Colonic mucosa (tissue), 4 donors: ENCODE data around the gene DOLPP1. TPM values are rescaled to one million over a fixed set of nuclear protein-coding genes. Genes with fewer than 3 reads are reported as not detected.

Source experiments
- DNase-seq: peaks from one replicate; pipeline ENCODE4 v3.0.0-alpha.2; 2020
- H3K27ac ChIP-seq: fragments of 200-600 bp; one replicate; pipeline ENCODE4 v1.8.0; 2021
- H3K27me3 ChIP-seq: fragments of 200-600 bp; one replicate; pipeline ENCODE4 v1.8.0; 2021
- H3K36me3 ChIP-seq: fragments of 200-600 bp; one replicate; pipeline ENCODE4 v1.8.0; 2021
- H3K4me1 ChIP-seq: fragments of 200-600 bp; one replicate; pipeline ENCODE4 v1.8.0; 2021; ENCODE audit warnings: mild to moderate bottlenecking
- H3K4me3 ChIP-seq: fragments of 200-600 bp; one replicate; pipeline ENCODE4 v1.8.0; 2021
- H3K9ac ChIP-seq, 2 donors: one replicate each; pipeline ENCODE4 v1.7.0; 2013; ENCODE audit warnings: control low read depth in 2 of 2, low read depth in 2 of 2, low read length in 2 of 2
- H3K9me3 ChIP-seq: fragments of 200-600 bp; one replicate; pipeline ENCODE4 v1.8.0; 2021
- CTCF ChIP-seq: fragments of 200-600 bp; IDR thresholded peaks from one replicate; pipeline ENCODE4 v1.8.0; 2022; ENCODE audit warnings: antibody characterized with exemption, mild to moderate bottlenecking
- intact Hi-C: fragments of 100-400 bp; cut with DNase I; formaldehyde crosslinking; loops from one replicate; pipeline ENCODE4 v1.14.1; 2022
- total RNA-seq, 2 donors: library from RNA; stranded (reverse); fragmentation: NEBNext Ultra II Directional in 1 of 2; extraction: Animal tissue kit (Norgen Biotek cat#: 25700) in 1 of 2; gene quantifications; one replicate each; pipeline ENCODE4 v1.2.1, GENCODE V29; 2021
- donor health status: healthy.
- donor health status: DM: no; HTN: no; CAD: no.
- donor health status: DM: no; HTN: no; CAD: no.

The DOLPP1 gene
- total RNA-seq, 2 donors from 2014 or later, result 33.9 to 37.3 TPM

DNA sequence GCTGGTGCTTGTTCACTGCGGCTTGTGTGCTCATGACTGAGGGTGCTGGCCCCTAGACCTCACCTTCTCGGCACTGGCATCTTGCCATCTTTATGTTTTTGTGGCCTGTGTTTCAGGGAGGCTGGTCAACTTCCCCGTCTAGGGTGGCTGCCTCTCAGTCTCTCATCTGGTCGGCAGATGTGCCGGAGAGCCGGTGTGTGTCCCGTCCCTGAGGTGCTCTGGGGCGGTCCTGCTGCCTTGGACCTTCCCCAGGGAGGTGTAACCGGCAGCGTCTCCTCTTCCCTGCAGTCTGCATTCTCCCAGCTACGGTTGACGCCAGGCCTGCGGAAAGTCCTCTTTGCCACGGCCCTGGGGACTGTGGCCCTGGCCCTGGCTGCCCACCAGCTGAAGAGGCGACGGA, 38.9 kb upstream of the DOLPP1 start:
- Histone ChIP-seq H3K9ac (no peak overlapping the region), H3K4me3 (no peak overlapping the region), H3K36me3 (peaks cover 15% of the 10 kb centered on the region), H3K4me1 (peaks cover 17% of the 10 kb centered on the region), H3K27ac (no peak overlapping the region), H3K9me3 (no peaks in the 10 kb centered on the region), H3K27me3 (no peaks in the 10 kb centered on the region)
- TF ChIP-seq CTCF, result no peak
- intact Hi-C loops, result no loop called here
- DNase-seq, result no peak

GRCh38 chr9:129052592-129052991, 28.3 kb upstream of the DOLPP1 start:
- DNase-seq, result peak; percentile 97
- Histone ChIP-seq H3K9ac (peak overlapping the region; percentile 14 to 16), H3K4me1 (no peaks in the 10 kb centered on the region), H3K27ac (peak overlapping the region; percentile 91), H3K36me3 (peaks cover 8% of the 10 kb centered on the region), H3K9me3 (no peaks in the 10 kb centered on the region), H3K27me3 (no peaks in the 10 kb centered on the region), H3K4me3 (no peak overlapping the region)
- intact Hi-C loops, result no loop called here
- no peak for TF ChIP-seq CTCF

GRCh38 chr9:129053020-129053419, 27.9 kb upstream of the DOLPP1 start:
- no peak for TF ChIP-seq CTCF
- Histone ChIP-seq H3K36me3 (peaks cover 8% of the 10 kb centered on the region), H3K4me1 (no peaks in the 10 kb centered on the region), H3K4me3 (no peak overlapping the region), H3K27ac (peak overlapping the region; percentile 91), H3K27me3 (no peaks in the 10 kb centered on the region), H3K9me3 (no peaks in the 10 kb centered on the region), H3K9ac (peak overlapping the region; percentile 6 to 16)
- intact Hi-C loops, result no loop called here
- no peak for DNase-seq

DNA sequence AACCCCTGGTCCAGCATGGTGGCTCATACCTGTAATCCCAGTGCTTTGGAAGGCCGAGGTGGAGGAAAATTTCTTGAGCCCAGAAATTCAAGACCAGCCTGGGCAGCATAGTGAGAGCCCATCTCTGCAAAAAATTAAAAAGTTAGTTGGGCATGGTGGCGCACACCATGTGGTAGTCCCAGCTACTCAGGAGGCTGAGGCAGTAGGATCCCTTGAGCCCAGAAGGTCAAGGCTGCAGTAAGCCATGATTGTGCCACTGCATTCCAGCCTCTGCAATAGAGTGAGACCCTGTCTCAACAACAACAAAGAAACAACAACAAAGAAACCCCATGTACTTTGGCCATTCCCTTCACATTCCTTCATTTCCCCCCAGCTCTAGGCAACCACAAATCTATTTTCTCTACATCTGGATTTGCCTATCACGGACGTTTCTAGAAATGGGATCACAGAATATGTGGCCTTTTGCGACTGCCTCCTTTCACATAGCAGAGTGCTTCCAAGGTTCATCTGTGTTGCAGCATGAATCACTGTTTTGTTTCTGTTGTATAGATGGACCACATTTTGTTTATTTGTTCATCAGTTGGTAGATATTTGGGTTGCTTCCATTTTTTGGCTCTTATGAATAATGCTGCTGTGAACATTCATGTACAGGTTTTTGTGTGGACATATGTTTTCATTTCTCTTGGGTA, 26.6 kb upstream of the DOLPP1 start:
- Histone ChIP-seq H3K36me3 (no peaks in the 10 kb centered on the region), H3K4me3 (no peak overlapping the region), H3K27me3 (no peaks in the 10 kb centered on the region), H3K9me3 (no peaks in the 10 kb centered on the region), H3K27ac (no peak overlapping the region), H3K4me1 (no peaks in the 10 kb centered on the region), H3K9ac (no peak overlapping the region)
- DNase-seq, result no peak
- intact Hi-C loops, result no loop called here
- no peak for TF ChIP-seq CTCF

DNA sequence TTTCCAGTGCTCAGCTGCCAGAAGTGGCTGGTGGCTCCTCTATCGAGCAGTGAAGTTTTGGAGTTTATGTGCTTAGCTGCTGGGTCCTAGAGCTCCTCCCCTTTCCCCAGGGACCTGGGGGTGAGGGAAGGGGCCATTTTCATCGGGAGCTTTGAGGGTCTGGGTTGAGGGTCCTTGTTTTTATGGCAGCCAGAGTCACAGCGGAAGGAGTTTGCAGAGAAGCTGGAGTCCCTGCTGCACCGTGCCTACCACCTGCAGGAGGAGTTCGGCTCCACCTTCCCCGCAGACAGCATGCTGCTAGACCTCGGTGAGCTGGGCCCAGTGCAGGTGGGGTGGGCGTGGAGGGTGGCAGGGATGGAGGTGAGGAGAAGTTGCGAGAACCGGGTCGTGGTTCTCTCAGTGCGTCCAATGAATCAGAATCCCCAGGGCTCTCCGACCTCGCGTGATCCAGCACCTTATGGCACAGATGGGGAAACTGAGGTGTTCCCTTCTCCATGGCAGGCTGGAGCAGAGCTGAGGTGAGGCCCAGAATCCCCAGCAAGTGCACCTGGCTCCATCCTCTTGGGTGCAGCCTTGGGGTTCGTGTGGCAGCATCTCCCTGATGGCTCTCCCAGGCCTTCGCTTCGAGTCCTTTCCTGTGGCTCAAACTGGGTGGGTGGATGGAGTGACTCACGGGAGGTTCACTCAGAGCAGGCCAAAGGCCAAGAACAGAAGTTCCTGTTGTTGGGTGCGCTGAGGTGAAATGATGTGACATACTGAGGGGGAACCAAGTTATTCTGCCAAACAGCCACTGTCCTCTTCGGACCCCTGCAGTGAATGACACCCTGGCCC, 21.7 kb upstream of the DOLPP1 start:
- H3K9me3 ChIP-seq, result no peaks in the 10 kb centered on the region
- H3K36me3 ChIP-seq, result peaks cover 9% of the 10 kb centered on the region
- no peaks in the 10 kb centered on the region for H3K4me1 ChIP-seq
- H3K27ac ChIP-seq, result no peak overlapping the region
- no peak overlapping the region for H3K4me3 ChIP-seq
- TF ChIP-seq CTCF, result no peak
- intact Hi-C loops, result no loop called here
- no peak overlapping the region for H3K9ac ChIP-seq
- DNase-seq, result no peak
- H3K27me3 ChIP-seq, result no peaks in the 10 kb centered on the region
